Peyer's patch (tissue), 4 donors: ENCODE results near the gene PACRG.

ENCODE experiments used
- POLR2A ChIP-seq, 2 donors: fragments of 450-650 bp; IDR thresholded peaks; one replicate each; pipeline ENCODE4 v1.5.1; 2017; ENCODE audit warnings: antibody characterized with exemption in 2 of 2, mild to moderate bottlenecking in 2 of 2, moderate library complexity in 2 of 2
- TF ChIP-seq, protein P1 (sequence below), 6 experiments: fragments of 450-650 bp in 4 of 6; fragments of 200-600 bp in 2 of 6; sonication (generic) in 1 of 6; IDR thresholded peaks; one replicate each; pipeline ENCODE4 v1.5.1; 2017 to 2019; ENCODE audit warnings: antibody characterized with exemption in 6 of 6, mild to moderate bottlenecking in 3 of 6, moderate library complexity in 1 of 6

DNA sequence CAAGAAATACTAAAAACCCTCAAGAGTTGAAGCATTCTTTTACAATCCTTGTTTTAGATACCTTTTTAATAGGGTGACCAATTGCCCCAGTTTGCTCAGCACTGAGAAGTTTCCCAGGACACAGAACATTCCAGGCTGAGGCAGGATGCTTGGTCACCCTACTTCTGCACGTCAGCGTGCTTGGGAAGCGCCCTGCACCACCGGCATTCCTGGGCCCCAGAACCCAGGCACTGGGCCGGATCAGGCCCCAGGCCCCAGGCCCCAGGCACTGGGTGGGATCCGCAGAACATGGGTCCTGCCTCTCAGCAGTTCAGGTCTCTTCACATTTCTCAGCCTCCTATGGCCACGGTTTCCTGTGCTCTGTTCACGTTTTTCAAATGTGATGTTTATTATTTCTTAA is 472.9 kb downstream of the PACRG start:
- TF ChIP-seq, protein P1, sequence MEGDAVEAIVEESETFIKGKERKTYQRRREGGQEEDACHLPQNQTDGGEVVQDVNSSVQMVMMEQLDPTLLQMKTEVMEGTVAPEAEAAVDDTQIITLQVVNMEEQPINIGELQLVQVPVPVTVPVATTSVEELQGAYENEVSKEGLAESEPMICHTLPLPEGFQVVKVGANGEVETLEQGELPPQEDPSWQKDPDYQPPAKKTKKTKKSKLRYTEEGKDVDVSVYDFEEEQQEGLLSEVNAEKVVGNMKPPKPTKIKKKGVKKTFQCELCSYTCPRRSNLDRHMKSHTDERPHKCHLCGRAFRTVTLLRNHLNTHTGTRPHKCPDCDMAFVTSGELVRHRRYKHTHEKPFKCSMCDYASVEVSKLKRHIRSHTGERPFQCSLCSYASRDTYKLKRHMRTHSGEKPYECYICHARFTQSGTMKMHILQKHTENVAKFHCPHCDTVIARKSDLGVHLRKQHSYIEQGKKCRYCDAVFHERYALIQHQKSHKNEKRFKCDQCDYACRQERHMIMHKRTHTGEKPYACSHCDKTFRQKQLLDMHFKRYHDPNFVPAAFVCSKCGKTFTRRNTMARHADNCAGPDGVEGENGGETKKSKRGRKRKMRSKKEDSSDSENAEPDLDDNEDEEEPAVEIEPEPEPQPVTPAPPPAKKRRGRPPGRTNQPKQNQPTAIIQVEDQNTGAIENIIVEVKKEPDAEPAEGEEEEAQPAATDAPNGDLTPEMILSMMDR (IDR thresholded peaks at IDR 0.05), result no peak
- TF ChIP-seq POLR2A (IDR thresholded peaks at IDR 0.05), result no peak
